Right lobe of liver (tissue), 4 donors: ENCODE data around the gene NRXN3.

Source experiments
- CTCF ChIP-seq, 4 donors: fragments of 200-600 bp in 3 of 4; fragments of 450-650 bp in 1 of 4; IDR thresholded peaks; one replicate each; pipeline versions ENCODE4 v1.5.1 to v1.8.0; 2016 to 2022; ENCODE audit warnings: antibody characterized with exemption in 4 of 4, mild to moderate bottlenecking in 2 of 4
- POLR2A ChIP-seq: fragments of 450-650 bp; IDR thresholded peaks from one replicate; pipeline ENCODE4 v1.6.1; 2017; ENCODE audit warnings: antibody characterized with exemption, mild to moderate bottlenecking
- donor health status: DM: no; HTN: no; CAD: no.
- donor health status: DM: no; HTN: no; CAD: no.
- donor health status: DM: no; HTN: yes; CAD: no.

GRCh38 chr14:78398216-78398615 is 228.0 kb downstream of the NRXN3 start:
- TF ChIP-seq POLR2A = no peak
- no peak for TF ChIP-seq CTCF (IDR thresholded peaks at IDR 0.05)
